GM19467 (cell line): ENCODE measurements around the gene ABCB1.
"Not testable (repeated sequence)": the region's sequence is repeated elsewhere in the genome, so short reads cannot be mapped to it uniquely, and the experiment has no call there.

ENCODE experiments used
- ATAC-seq: cut with Tn5 transposase; IDR thresholded peaks from one replicate; pipeline ENCODE4 v1.9.1; 2021; ENCODE audit warnings: mild to moderate bottlenecking, moderate library complexity; ENCODE audit not compliant: unreplicated experiment

The ABCB1 gene

GRCh38 chr7:87474533-87475358 is 125.9 kb downstream of the ABCB1 start:
- peak; percentile 68 for ATAC-seq

- ATAC-seq = peak; percentile 0
Observed at GRCh38 chr7:87473986-87474385, 126.7 kb downstream of the ABCB1 start.

DNA sequence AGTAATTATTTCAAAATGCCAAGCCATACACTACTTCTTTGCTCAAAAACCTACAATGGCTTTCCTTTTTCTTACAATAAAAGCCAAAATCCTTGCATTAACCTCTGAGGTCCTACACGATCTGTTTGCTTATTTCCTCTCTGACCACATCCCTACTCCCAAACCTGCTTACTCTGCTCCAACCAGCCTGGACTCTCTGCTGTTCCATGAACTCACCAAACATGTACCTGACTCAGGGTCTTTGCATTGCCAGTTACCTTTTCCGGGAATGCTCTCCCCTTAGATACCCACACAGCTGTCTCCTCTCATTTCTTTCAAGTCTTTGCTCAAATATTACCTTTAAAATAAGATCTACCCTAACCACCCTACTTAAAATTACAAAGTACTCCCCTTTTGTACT is 127.5 kb downstream of the ABCB1 start:
- ATAC-seq = no peak

GRCh38 chr7:87471473-87471872 is 129.2 kb downstream of the ABCB1 start:
- no peak for ATAC-seq

DNA sequence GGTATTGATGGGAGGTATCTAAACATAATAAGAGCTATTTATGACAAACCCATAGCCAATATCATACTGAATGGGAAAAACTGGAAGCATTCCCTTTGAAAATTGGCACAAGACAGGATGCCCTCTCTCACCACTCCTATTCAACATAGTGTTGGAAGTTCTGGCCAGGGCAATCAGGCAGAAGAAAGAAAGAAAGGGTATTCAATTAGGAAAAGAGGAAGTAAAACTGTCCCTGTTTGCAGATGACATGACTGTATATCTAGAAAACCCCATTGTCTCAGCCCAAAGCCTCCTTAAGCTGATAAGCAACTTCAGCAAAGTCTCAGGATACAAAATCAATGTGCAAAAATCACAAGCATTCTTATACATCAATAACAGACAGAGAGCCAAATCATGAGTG is 131.5 kb downstream of the ABCB1 start:
- not testable (repeated sequence) for ATAC-seq

- not testable (repeated sequence) for ATAC-seq
Observed at GRCh38 chr7:87465534-87465880, 135.2 kb downstream of the ABCB1 start.

GRCh38 chr7:87464830-87465533 is 135.7 kb downstream of the ABCB1 start:
- ATAC-seq = not testable (repeated sequence)

DNA sequence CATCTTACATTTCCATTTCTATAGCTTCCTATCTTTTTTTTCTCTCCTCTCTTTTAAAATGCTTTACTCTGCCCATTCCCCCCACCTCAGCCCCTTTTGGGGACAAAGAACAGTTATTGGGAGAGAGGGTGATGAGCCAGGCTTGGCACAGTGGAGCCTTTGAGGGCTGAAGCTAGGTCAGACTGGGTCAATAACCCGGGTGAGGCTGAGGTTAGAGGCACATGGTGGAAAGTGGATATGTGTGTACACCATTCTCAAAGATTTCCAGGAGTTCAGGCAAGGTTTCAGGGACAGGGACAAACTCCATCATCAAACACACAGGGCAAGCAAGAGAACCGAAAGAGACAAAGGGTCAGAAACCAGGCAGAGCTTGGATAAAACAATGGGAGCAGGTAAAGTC is 136.7 kb downstream of the ABCB1 start:
- ATAC-seq = no peak

- ATAC-seq = not testable (repeated sequence)
Observed at GRCh38 chr7:87460444-87460843, 140.2 kb downstream of the ABCB1 start.

GRCh38 chr7:87459941-87460340 is 140.7 kb downstream of the ABCB1 start:
- no peak for ATAC-seq

DNA sequence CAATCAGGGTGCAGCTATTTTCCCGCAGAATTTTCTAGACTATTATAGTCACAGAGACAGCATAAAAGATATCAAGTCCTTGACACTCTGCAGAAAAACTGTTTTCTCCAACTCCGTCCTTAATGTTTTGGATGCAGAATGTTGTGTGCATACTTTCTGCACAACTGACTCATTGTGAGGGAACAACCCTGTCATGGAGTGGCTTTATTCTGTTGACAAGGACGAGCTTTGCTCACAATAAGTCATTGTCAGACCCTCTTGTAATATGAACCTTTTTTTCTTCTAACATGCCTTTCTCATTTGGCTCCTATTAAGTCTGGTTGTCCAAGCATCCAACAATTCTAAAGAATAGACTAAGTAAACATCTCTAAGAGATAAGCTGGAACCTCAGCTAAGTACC is 142.5 kb downstream of the ABCB1 start:
- ATAC-seq = no peak

DNA sequence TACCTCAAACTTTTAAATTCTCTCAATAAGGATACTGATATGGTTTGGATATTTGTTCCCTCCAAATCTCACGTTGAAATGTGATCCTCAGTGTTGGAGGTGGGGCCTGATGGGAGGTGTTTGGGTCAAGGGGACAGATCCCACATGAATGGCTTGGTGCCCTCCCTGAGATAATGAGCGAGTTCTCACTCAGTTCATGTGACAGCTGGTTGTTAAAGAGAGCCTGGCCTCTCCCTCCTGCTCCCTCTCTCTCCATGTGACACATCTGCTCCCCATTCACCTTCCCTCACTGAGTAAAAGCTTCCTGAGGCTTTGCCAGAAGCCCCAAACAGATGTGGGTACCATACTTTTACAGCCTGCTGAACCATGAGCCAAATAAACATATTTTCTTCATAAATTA is 144.4 kb downstream of the ABCB1 start:
- no peak for ATAC-seq
